Natural killer cell (primary cell): ENCODE measurements around the gene AGPAT1. TPM values are rescaled to one million over a fixed set of nuclear protein-coding genes. Genes with fewer than 3 reads are reported as not detected.

Experiments used
- ATAC-seq, 3 donors: fragments of 150-1000 bp in 2 of 3; fragments of 200-7000 bp in 1 of 3; cut with Tn5 transposase; 1 replicate in 1 of 3; 2 replicates in 2 of 3; pipeline ENCODE4 v1.10.0; 2021; ENCODE audit warnings: mild to moderate bottlenecking in 2 of 3, moderate library complexity in 2 of 3
- DNase-seq, 2 donors: peaks; one replicate each; pipeline versions ENCODE4 v3.0.0 to v3.0.0-alpha.2; 2013 to 2021; ENCODE audit warnings: mixed read lengths in 1 of 2
- H3K27ac ChIP-seq: one replicate; pipeline ENCODE4 v1.5.1; 2013; ENCODE audit warnings: mild to moderate bottlenecking, low read length
- H3K27me3 ChIP-seq: one replicate; pipeline ENCODE4 v1.6.1; 2013; ENCODE audit warnings: low read length; ENCODE audit not compliant: control insufficient read depth, insufficient read depth
- H3K36me3 ChIP-seq: one replicate; pipeline ENCODE4 v1.6.1; 2013; ENCODE audit warnings: low read length; ENCODE audit not compliant: control insufficient read depth, insufficient read depth
- H3K4me1 ChIP-seq: one replicate; pipeline ENCODE4 v1.6.1; 2013; ENCODE audit warnings: low read length; ENCODE audit not compliant: control insufficient read depth, insufficient read depth
- H3K4me3 ChIP-seq: one replicate; pipeline ENCODE4 v1.5.1; 2013; ENCODE audit warnings: low read length
- H3K9me3 ChIP-seq: one replicate; pipeline ENCODE4 v1.6.1; 2013; ENCODE audit warnings: low read length; ENCODE audit not compliant: control insufficient read depth, insufficient read depth
- H3K27ac Mint-ChIP-seq, 2 donors: one replicate each; pipeline ENCODE4 v1.8.0; 2022; ENCODE audit warnings: mild to moderate bottlenecking in 2 of 2, mixed read lengths in 2 of 2, moderate library complexity in 1 of 2
- H3K27me3 Mint-ChIP-seq, 2 donors: one replicate each; pipeline ENCODE4 v1.8.0; 2022; ENCODE audit warnings: low read depth in 2 of 2, mixed read lengths in 2 of 2
- H3K36me3 Mint-ChIP-seq: one replicate; pipeline ENCODE4 v1.8.0; 2022; ENCODE audit warnings: mixed read lengths
- H3K4me1 Mint-ChIP-seq, 2 donors: one replicate each; pipeline ENCODE4 v1.8.0; 2022; ENCODE audit warnings: mixed read lengths in 2 of 2
- H3K4me3 Mint-ChIP-seq: one replicate; pipeline ENCODE4 v1.8.0; 2022; ENCODE audit warnings: mild to moderate bottlenecking, moderate library complexity, mixed read lengths
- H3K9me3 Mint-ChIP-seq, 2 donors: one replicate each; pipeline ENCODE4 v1.8.0; 2022; ENCODE audit warnings: mixed read lengths in 2 of 2
- CTCF ChIP-seq: fragments of 200-600 bp; IDR thresholded peaks from one replicate; pipeline ENCODE4 v1.8.0; 2022; ENCODE audit warnings: antibody characterized with exemption
- WGBS: methylation state at CpG from one replicate; pipeline ENCODE4 v1.1.7; 2013; ENCODE audit warnings: missing lambda C conversion rate; ENCODE audit not compliant: insufficient coverage; 5-methylcytosine and 5-hydroxymethylcytosine counted together
- intact Hi-C: fragments of 100-400 bp; cut with micrococcal nuclease; formaldehyde crosslinking; loops from one replicate; pipeline ENCODE4 v1.14.2; 2022
- total RNA-seq, 4 donors: library from RNA; stranded (reverse); fragments of 120-200 nt in 1 of 4; gene quantifications; one replicate each; pipeline versions ENCODE4 v1.2.3 to v1.2.4, GENCODE V29; 2013 to 2022

The AGPAT1 gene
- total RNA-seq, 3 donors from 2014 or later (not counting 1 experiment from before 2014, with no cell fraction given), result 29.5 to 31.9 (median 31.2) TPM

DNA sequence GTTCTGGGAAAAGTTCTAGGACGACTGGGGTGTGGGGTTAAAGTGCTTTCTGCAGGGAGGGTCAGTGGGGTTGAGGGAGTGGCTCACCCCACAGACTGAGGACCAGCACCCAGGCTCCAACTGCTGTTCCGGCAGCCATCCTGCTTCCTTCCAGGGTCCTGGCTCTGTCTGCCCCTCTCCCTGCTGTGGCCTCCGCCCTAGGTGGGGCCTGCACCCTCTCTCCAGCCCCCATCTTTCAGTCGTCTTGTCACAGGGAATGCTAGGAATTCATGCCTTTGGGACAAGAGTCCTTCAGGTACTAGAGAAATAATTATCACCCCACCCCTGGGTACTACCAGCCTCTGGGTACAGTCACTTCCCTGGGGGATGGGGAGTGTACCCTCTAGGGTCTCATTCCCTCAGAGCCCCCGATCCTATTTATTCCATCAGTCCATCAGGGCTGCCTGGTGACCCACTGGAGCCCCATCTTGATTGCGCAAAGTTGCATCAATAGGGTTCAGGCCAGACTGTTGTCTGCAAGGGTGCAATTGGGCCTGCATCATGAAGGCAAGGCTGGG is 8.3 kb upstream of the AGPAT1 start, which contains the start of gene AGER:
Gene AGER, minus strand, starts transcription at position 170 of the 557 bp plus-strand sequence. Its CDS starts 31 bp downstream, at position 139.
- no peak within 1 kb of the TSS for H3K4me3 ChIP-seq
- H3K9me3 Mint-ChIP-seq, result no peaks in the 10 kb centered on the region
- intact Hi-C loops, result no loop called here
- H3K27ac Mint-ChIP-seq, result peak within 1 kb of the TSS; percentile 29 to 49
- H3K9me3 ChIP-seq, result no peaks in the 10 kb centered on the region
- H3K36me3 Mint-ChIP-seq, result peaks cover 19% of the 10 kb centered on the region
- peaks cover 41 to 60% of the 10 kb centered on the region in 2 donors for H3K4me1 Mint-ChIP-seq
- DNase-seq (no peak), ATAC-seq (no peak)
- no peaks in the 10 kb centered on the region for H3K27me3 Mint-ChIP-seq
- peaks cover 40% of the 10 kb centered on the region for H3K4me1 ChIP-seq
- H3K27me3 ChIP-seq, result no peaks in the 10 kb centered on the region
- WGBS, result 93% methylated on average over 6 of the region's 6 CpGs
- H3K27ac ChIP-seq, result no peak within 1 kb of the TSS
- TF ChIP-seq CTCF, result no peak
- peaks cover 56% of the 10 kb centered on the region for H3K36me3 ChIP-seq
- H3K4me3 Mint-ChIP-seq, result no peak within 1 kb of the TSS

DNA sequence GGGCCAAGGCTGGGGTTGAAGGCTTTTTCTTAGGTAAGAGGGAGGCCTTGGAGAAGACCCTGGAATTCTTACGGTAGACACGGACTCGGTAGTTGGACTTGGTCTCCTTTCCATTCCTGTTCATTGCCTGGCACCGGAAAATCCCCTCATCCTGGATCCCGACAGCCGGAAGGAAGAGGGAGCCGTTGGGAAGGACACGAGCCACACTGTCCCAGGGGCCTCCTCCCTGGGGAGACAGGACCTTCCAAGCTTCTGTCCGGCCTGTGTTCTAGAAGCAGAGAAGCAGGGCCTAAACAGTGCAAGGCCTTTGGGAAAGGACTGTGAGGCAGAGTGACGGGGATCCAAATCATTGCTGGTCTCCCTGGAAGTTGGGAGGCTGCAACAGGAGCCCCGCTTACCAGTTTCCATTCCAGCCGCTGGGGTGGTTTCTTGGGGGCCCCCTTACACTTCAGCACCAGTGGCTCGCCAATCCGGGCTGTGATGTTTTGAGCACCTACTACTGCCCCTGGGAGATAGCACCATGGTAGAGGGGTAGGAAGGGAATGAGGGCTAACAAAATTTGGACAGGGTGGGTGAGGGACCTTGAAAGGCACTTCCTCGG is 7.7 kb upstream of the AGPAT1 start:
- H3K36me3 ChIP-seq, result peaks cover 56% of the 10 kb centered on the region
- no peak overlapping the region for H3K27ac ChIP-seq
- TF ChIP-seq CTCF, result no peak
- WGBS, result 95% methylated on average over 15 of the region's 15 CpGs
- ATAC-seq (no peak), DNase-seq (no peak)
- no peaks in the 10 kb centered on the region for H3K9me3 ChIP-seq
- H3K4me3 ChIP-seq, result no peak overlapping the region
- intact Hi-C loops, result no loop called here
- Mint-ChIP-seq H3K9me3 (no peaks in the 10 kb centered on the region), H3K27me3 (no peaks in the 10 kb centered on the region), H3K4me1 (peaks cover 41 to 60% of the 10 kb centered on the region in 2 donors), H3K27ac (no peak overlapping the region), H3K4me3 (no peak overlapping the region), H3K36me3 (peaks cover 19% of the 10 kb centered on the region)
- no peaks in the 10 kb centered on the region for H3K27me3 ChIP-seq
- peaks cover 40% of the 10 kb centered on the region for H3K4me1 ChIP-seq

- DNase-seq (no peak), ATAC-seq (no peak)
- H3K9me3 ChIP-seq, result no peaks in the 10 kb centered on the region
- no peaks in the 10 kb centered on the region for H3K27me3 ChIP-seq
- Mint-ChIP-seq H3K4me1 (peaks cover 44 to 63% of the 10 kb centered on the region in 2 donors), H3K9me3 (no peaks in the 10 kb centered on the region), H3K4me3 (no peak overlapping the region), H3K27me3 (no peaks in the 10 kb centered on the region), H3K27ac (no peak overlapping the region), H3K36me3 (peaks cover 19% of the 10 kb centered on the region)
- 97% methylated on average over 3 of the region's 3 CpGs for WGBS
- peaks cover 56% of the 10 kb centered on the region for H3K36me3 ChIP-seq
- TF ChIP-seq CTCF, result no peak
- H3K4me1 ChIP-seq, result peaks cover 36% of the 10 kb centered on the region
- H3K4me3 ChIP-seq, result no peak overlapping the region
- intact Hi-C loops, result no loop called here
- no peak overlapping the region for H3K27ac ChIP-seq
These were observed 7.1 kb upstream of the AGPAT1 start for GRCh38 chr6:32183030-32183429.
